Amniotic stem cell (primary cell): ENCODE measurements around the gene TEFM.
"Not testable (repeated sequence)": the region's sequence is repeated elsewhere in the genome, so short reads cannot be mapped to it uniquely, and the experiment has no call there.

Source experiments
- DNase-seq: peaks from one replicate; lab custom pipeline; 2025; lab: John Stamatoyannopoulos, UW

The TEFM gene

DNA sequence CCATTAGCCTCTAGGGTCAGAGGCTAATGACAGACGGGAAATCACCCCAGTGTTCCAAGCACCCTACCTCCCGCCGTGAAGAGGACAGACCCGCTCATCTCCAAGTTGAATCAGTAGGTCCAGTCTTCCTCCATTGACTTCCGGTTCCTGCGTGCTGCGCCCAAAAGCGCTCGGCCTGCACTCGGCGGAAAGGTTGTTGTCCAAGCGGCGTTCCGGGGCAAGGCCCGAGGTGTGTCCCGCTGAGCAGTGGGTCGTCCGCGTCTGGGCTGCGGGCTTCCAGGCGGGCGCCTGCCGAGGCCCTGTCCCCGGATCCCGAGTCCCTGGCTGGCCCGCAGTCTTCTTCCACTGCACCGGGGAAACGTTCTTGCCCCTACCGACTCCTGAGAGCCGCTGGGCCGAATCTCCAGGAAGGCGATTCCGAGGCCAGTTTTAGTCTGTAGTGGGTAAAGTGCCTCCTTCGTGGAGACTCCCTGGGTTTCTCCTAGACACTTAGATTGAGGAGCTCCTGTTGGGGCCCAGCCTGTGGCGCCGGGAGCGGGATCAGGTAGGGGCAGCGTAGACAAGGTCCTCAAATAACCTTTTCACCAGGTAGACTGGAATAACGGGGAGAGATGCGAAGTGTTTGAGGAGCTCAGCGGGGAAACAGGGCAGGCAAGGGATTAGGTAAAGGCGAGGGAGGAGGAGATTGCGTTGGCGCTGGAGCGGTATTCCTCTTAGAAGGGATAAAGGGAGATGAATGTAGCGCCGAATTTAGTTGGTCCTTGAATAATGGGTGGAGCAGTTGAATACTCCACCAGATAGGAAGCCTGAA lies at the start of gene TEFM:
Gene TEFM, minus strand, starts transcription at position 138 of the 811 bp plus-strand sequence. Its CDS starts 40 bp downstream, at position 98.
- peak; percentile 87 for DNase-seq

GRCh38 chr17:30954046-30954830 lies 48.2 kb upstream of the TEFM start:
- no peak for DNase-seq

GRCh38 chr17:30952638-30953393 lies 46.8 kb upstream of the TEFM start:
- DNase-seq, result no peak

DNA sequence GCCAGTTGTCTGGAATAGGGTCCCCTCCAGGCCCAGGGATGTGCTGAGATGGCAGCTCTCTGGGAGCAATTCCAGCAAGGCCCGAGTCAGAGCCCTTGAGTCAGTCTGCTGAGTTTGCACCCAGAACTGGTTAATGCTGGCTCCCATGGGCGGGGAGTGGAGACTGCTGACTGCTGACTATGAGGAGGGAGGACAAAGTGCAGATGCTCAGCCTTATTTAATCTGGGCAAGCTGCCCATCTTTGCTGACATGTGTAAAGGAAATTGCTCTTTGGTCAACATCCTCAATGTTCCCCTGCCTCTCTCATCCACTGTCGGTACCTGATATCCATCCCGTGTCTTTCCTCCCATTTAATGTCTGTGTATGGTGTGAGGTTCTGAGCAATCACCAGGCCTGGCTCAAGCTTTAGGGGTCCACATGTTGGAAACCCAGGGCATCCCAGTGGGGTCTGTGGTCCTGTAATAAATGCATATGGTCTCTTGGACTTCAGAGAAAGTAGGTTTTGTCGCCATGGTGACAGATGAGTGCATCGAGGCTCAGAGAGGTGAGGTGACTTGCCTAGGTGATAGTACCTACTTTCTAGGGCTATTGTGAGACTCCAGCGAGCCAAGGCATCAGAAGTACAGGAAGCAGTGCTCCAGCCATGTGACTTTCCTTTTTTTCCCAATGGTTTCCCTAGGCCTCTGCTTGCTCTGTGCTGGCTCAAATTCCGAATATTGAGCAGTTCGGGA lies 44.8 kb upstream of the TEFM start:
- no peak for DNase-seq

DNA sequence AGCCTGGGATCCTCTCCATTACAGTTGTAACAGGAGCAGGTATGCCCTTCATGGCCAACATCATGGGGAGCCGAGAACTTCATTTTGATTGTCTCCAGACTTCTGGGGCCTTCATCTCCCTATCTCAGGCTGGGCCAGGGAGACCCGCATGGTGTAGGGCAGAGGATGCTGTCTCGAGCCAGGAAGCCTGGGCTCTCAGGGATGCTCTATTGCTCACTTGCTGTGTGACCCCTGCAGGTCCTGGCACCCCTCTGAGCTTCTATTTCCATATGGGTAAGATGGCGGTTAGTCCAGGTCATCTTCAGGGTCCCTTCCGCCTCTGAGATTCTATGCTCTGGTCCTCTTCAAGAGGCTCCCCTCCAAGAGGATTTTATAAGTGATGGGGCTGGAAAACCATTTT lies 44.2 kb upstream of the TEFM start:
- DNase-seq, result no peak

GRCh38 chr17:30947796-30948195 lies 41.8 kb upstream of the TEFM start:
- DNase-seq, result no peak

DNA sequence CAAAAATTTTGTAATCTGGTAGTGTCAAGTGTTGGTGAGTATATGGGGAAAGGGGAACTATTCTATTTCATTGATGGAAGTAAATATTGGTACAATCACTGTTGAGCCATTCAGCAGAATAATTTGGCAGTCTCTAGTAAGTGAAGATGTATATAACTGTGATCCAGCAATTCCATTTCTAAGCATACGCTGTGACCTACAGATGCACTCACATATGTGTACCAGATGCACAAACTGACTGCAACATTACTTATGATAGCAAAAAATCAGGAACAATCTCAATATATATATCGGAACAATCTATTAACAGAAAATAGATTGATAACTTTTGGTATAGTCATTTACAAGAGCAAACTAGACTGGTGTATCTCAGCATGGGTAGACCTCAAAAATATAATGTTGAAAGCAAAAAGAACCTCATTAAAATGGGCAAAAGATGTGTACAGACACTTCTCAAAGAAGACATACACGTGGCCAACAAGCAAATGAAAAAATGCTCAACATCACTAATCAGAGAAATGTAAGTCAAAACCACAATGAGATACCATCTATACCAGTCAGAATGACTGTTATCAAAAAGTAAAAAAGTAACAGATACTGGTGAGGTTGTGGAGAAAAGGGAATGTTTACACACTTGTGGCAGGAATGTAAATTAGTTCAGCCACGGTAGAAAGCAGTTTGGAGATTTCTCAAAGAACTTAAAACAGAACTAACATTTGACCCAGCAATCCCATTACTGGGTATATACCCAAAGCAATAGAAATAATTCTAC lies 36.5 kb upstream of the TEFM start:
- DNase-seq, result no peak

GRCh38 chr17:30939051-30939689 lies 33.1 kb upstream of the TEFM start:
- no peak for DNase-seq

DNA sequence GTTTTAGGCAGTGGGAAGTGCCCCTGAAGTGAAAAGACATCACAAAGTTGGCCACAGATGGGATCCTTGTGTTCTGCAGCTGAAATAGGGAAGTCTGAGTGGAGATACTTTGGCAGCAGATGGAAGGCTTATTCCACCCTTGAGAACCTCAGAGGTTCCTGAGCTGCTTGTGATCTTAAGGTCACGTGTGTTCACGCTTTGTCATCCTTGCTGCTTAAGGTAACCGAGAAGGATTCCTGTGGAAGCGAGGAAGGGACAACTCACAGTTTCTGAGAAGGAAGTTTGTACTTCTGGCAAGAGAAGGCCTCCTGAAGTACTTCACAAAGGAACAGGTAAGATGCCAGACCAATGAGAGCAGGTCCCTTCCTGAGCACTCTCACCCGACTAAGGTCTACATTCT lies 27.9 kb upstream of the TEFM start:
- DNase-seq, result no peak

GRCh38 chr17:30931582-30931981 lies 25.5 kb upstream of the TEFM start:
- not testable (repeated sequence) for DNase-seq

DNA sequence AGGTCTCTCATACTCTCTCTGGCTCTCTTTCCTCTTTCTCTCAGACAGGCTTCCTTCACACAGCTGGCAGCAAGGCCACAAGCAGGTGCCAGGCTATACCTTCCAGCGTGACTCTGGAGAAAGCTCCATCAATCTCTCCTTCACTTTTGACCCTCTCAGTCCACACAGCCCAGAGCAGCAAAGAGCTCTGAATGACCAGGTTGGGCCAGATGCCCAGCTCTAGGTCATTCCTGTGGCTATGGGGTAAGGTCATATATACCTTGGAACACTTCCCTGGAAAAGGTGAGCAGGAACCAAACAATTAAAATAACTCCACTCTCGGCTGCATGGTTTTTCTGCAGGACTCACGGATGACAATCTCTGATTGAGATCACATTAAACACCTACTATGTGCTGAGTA lies 24.5 kb upstream of the TEFM start:
- DNase-seq, result no peak

GRCh38 chr17:30929861-30930260 lies 23.8 kb upstream of the TEFM start:
- not testable (repeated sequence) for DNase-seq

DNA sequence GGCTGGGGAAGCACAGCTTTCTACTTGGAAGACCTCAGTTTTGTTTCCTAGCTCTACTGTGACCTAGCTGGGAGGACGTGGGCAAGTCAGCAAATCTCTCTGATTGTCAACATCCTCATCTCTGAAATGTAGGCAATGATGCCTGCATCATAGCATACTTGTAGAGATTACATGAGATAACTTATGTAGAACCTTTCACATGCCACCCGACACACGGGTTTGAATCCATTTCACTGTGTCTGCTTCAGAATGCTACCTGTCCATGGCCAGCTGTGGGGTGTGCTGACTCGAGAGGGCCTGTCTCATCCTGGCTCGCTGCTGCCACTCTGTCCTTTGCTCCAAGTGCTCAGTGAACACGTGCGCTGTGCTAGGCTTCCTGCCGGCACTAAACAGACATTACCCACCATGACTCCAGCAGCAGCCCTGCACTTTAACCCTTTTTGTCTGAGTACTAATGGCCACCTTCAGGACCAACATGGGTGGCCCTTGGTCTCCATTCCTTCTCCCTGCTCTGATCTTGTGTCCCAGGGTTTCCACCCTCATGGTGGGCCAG lies 23.1 kb upstream of the TEFM start:
- no peak for DNase-seq

DNA sequence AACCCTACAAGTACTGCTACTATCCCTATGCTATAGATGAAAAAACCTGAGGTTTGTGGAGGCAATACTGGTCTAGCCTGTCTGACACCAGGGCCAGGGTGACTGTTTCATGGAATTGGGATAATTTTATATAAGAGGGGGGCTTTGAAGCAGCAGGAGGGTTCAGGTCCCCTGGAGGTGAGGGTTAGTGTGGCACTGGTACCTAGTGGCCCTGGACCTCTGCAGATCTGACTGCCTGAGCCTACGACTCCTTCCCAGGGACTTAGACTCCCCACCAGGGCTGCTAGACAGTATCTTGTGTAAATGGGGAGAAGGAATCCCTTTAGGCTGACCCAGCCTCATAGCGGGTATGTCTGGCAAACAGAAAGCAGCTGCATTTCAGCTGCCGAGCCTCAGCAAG lies 22.5 kb upstream of the TEFM start:
- DNase-seq, result no peak

- no peak for DNase-seq
Measured at GRCh38 chr17:30927756-30928155, 21.7 kb upstream of the TEFM start.

GRCh38 chr17:30926516-30926915 lies 20.5 kb upstream of the TEFM start:
- no peak for DNase-seq

DNA sequence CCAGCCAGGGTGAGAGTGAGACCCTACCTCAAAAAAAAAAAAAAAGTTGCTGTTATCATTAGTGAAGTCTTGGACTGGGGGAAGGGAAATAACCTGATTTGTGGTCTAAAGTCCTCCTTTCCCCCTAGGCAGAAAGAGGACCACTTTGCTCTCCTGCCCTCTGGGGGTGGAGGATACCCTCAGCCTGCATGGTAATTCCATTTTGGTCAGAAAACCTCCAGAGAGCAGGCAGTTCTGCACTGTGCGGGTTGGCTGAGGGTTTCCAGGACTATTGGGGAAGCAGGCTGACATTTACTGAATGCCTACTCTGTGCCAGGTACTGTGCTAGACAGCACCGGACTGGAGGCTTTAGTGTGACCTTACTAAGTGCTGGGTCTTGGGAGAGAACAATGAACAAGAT lies 18.3 kb upstream of the TEFM start:
- DNase-seq, result no peak

GRCh38 chr17:30922235-30923030 lies 16.4 kb upstream of the TEFM start:
- no peak for DNase-seq

- DNase-seq, result no peak
Measured at GRCh38 chr17:30921544-30922196, 15.6 kb upstream of the TEFM start, which contains the start of gene ADAP2. ADAP2 (plus strand) TSS chr17:30921945; CDS start chr17:30922015, 70 bp downstream.
